ACC112 (cell line): Measurements from ENCODE around the gene FAM169A.

Experiments
- H2AFZ ChIP-seq: fragments of 200-600 bp; sonication (generic); one replicate; pipeline ENCODE4 v1.6.0; 2017; ENCODE audit warnings: antibody characterized with exemption, low read length; ENCODE audit not compliant: unreplicated experiment
- H3K27ac ChIP-seq: fragments of 200-600 bp; sonication (generic); 2 replicates; pipeline ENCODE4 v1.5.1; 2014; ENCODE audit warnings: low read depth, mild to moderate bottlenecking, antibody characterized with exemption, low read length, moderate library complexity
- H3K27me3 ChIP-seq: fragments of 200-600 bp; sonication (generic); 2 replicates; pipeline ENCODE4 v1.6.1; 2014; ENCODE audit warnings: mild to moderate bottlenecking, antibody characterized with exemption, low read length, moderate library complexity, mixed read lengths; ENCODE audit not compliant: insufficient read depth
- H3K36me3 ChIP-seq: fragments of 200-600 bp; sonication (generic); 2 replicates; pipeline ENCODE4 v1.6.1; 2016; ENCODE audit warnings: mild to moderate bottlenecking, antibody characterized with exemption, low read length, moderate library complexity, mixed read lengths; ENCODE audit not compliant: insufficient read depth
- H3K4me1 ChIP-seq: fragments of 200-600 bp; sonication (generic); one replicate; pipeline ENCODE4 v1.6.1; 2016; ENCODE audit warnings: low read length, mixed read lengths; ENCODE audit not compliant: insufficient read depth, unreplicated experiment, control insufficient read depth
- H3K4me3 ChIP-seq: fragments of 200-600 bp; sonication (generic); 2 replicates; pipeline ENCODE4 v1.5.1; 2014; ENCODE audit warnings: mild to moderate bottlenecking, low read depth, low read length
- H3K79me2 ChIP-seq: fragments of 200-600 bp; sonication (generic); one replicate; pipeline ENCODE4 v1.6.0; 2016; ENCODE audit warnings: low read length; ENCODE audit not compliant: control insufficient read depth, unreplicated experiment, insufficient read depth

The FAM169A gene

DNA sequence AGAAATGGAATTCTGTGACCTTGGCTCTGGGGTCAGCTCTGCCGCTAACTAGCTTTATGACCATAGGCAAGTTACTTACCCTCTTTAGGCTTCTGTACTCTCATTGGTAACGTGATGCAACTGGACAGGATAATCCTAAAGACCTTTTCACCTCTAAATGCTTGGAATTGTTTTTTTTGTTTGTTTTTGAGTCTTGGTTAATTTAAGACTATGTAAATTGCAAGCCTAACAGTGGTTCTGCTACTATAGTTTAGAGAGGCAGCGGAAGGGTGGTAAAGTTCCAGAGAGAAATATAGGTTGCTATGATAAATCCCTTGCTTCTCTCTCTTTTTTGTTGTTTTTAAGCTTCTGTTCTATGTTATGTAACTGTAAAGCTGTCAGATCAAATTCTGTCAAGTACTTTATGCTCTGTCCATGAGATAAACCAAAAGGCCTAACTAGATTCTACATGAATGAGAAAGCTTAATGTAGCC, 17.6 kb downstream of the FAM169A start:
- no peaks in the 10 kb centered on the region for H3K27me3 ChIP-seq
- H3K4me1 ChIP-seq, result peaks cover 16% of the 10 kb centered on the region
- H3K79me2 ChIP-seq, result no peaks in the 10 kb centered on the region
- no peak overlapping the region for H3K4me3 ChIP-seq
- no peaks in the 10 kb centered on the region for H3K36me3 ChIP-seq
- H3K27ac ChIP-seq, result no peak overlapping the region
- H2AFZ ChIP-seq, result no peak overlapping the region

- no peak overlapping the region for H2AFZ ChIP-seq
- H3K4me1 ChIP-seq, result no peaks in the 10 kb centered on the region
- no peaks in the 10 kb centered on the region for H3K79me2 ChIP-seq
- H3K27me3 ChIP-seq, result no peaks in the 10 kb centered on the region
- no peak overlapping the region for H3K27ac ChIP-seq
- no peak overlapping the region for H3K4me3 ChIP-seq
- H3K36me3 ChIP-seq, result no peaks in the 10 kb centered on the region
These were observed 27.0 kb downstream of the FAM169A start for GRCh38 chr5:74839229-74839628.

- H2AFZ ChIP-seq, result no peak overlapping the region
- no peak overlapping the region for H3K4me3 ChIP-seq
- H3K36me3 ChIP-seq, result no peaks in the 10 kb centered on the region
- H3K4me1 ChIP-seq, result no peaks in the 10 kb centered on the region
- H3K79me2 ChIP-seq, result no peaks in the 10 kb centered on the region
- H3K27ac ChIP-seq, result no peak overlapping the region
- no peaks in the 10 kb centered on the region for H3K27me3 ChIP-seq
These were observed 27.9 kb downstream of the FAM169A start for GRCh38 chr5:74838262-74838661.

DNA sequence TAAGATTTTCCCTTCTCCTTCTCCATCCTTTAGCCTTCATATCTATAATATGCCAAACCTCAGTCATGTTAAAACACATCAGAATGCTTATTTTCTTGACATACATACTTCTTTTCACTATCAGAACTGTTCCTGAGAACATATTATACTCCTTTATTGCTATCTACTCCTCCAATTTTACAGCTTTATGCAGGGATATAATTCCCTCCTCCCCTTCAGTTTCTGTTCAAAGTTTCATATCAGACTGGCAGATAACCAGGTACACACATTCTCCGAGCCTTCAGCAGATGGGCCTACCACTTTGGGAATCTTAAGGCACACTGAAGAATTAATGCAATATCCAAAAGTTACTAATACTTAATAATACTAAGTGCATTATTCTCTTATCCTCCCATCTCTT, 29.1 kb downstream of the FAM169A start:
- no peak overlapping the region for H3K4me3 ChIP-seq
- H3K27me3 ChIP-seq, result no peaks in the 10 kb centered on the region
- no peak overlapping the region for H3K27ac ChIP-seq
- H3K4me1 ChIP-seq, result no peaks in the 10 kb centered on the region
- H3K79me2 ChIP-seq, result no peaks in the 10 kb centered on the region
- no peak overlapping the region for H2AFZ ChIP-seq
- H3K36me3 ChIP-seq, result no peaks in the 10 kb centered on the region

GRCh38 chr5:74833537-74834266, 32.5 kb downstream of the FAM169A start:
- Histone ChIP-seq H3K36me3 (no peaks in the 10 kb centered on the region), H2AFZ (no peak overlapping the region), H3K27me3 (no peaks in the 10 kb centered on the region), H3K27ac (no peak overlapping the region), H3K4me3 (no peak overlapping the region), H3K4me1 (no peaks in the 10 kb centered on the region), H3K79me2 (no peaks in the 10 kb centered on the region)

DNA sequence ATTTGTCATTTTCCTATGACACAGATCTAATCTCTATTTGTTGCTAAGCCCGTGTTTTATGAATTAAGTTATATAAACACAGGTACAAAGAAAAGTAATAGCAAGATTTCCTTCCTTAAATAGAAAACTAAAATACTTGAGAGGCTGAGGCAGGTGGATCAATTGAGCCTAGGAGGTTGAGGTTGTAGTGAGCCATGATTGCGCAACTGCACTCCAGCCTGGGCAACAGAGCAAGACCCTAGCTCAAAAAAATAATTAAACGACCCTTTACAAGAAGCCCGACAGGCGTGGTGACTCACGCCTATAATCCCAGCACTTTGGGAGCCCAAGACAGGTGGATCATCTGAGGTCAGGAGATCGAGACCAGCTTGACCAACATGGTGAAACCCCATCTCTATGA, 36.8 kb downstream of the FAM169A start:
- Histone ChIP-seq H3K36me3 (no peaks in the 10 kb centered on the region), H3K79me2 (no peaks in the 10 kb centered on the region)

GRCh38 chr5:74822288-74822687, 43.9 kb downstream of the FAM169A start:
- Histone ChIP-seq H3K27me3 (no peaks in the 10 kb centered on the region), H3K4me1 (peaks cover 3% of the 10 kb centered on the region), H2AFZ (no peak overlapping the region), H3K4me3 (no peak overlapping the region), H3K79me2 (no peaks in the 10 kb centered on the region), H3K27ac (no peak overlapping the region), H3K36me3 (no peaks in the 10 kb centered on the region)

More for the DNA sequence above, 36.8 kb downstream of the FAM169A start:
- no peaks in the 10 kb centered on the region for H3K27me3 ChIP-seq
- H3K4me1 ChIP-seq, result no peaks in the 10 kb centered on the region
- no peak overlapping the region for H3K27ac ChIP-seq
- H2AFZ ChIP-seq, result no peak overlapping the region
- no peak overlapping the region for H3K4me3 ChIP-seq

DNA sequence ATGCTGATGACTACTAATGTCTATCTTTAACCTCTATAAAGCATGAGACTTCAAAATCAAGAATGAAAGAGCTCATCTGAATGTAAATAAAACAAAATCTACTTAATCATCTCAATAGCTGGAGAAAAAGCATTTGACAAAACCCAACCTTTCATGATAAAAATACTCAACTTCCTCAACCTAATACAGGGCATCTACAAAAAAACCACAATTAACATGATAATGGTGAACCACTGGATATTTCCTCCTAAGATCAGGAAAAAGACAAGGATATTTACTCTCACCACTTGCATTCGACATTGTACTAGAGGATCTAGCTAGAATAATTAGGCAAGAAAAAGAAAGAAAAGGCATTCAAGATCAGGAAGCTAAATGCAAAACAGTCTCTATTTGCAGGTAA, 49.3 kb downstream of the FAM169A start:
- Histone ChIP-seq H3K79me2 (no peaks in the 10 kb centered on the region), H3K4me3 (no peak overlapping the region), H2AFZ (no peak overlapping the region), H3K4me1 (peaks cover 8% of the 10 kb centered on the region), H3K36me3 (no peaks in the 10 kb centered on the region), H3K27ac (no peak overlapping the region), H3K27me3 (no peaks in the 10 kb centered on the region)

DNA sequence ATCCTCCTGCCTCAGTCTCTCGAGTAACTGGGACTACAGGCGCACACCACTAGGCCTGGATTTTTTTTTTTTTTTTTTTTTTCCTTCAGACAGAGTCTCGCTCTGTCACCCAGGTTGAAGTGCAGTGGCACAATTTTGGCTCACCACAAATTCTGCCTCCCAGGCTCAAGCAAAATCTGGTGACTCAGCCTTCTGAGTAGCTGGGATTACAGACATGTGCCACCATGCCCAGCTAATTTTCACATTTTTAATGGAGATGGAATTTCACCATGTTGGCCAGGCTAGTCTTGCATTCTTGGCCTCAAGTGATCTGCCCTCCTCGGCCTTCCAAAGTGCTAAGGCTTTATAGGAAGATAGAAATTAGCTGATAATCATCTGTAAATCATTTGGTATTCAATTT, 55.3 kb downstream of the FAM169A start:
- Histone ChIP-seq H3K27me3 (no peaks in the 10 kb centered on the region), H2AFZ (no peak overlapping the region), H3K36me3 (no peaks in the 10 kb centered on the region), H3K4me1 (peaks cover under 1% of the 10 kb centered on the region), H3K79me2 (no peaks in the 10 kb centered on the region), H3K4me3 (no peak overlapping the region), H3K27ac (no peak overlapping the region)

GRCh38 chr5:74801941-74802340, 64.2 kb downstream of the FAM169A start:
- Histone ChIP-seq H2AFZ (peak overlapping the region; percentile 73), H3K79me2 (no peaks in the 10 kb centered on the region), H3K4me3 (no peak overlapping the region), H3K36me3 (no peaks in the 10 kb centered on the region), H3K27ac (no peak overlapping the region), H3K27me3 (no peaks in the 10 kb centered on the region), H3K4me1 (peaks cover 9% of the 10 kb centered on the region)

- peaks cover 9% of the 10 kb centered on the region for H3K4me1 ChIP-seq
- no peaks in the 10 kb centered on the region for H3K36me3 ChIP-seq
- no peak overlapping the region for H2AFZ ChIP-seq
- H3K79me2 ChIP-seq, result no peaks in the 10 kb centered on the region
- H3K4me3 ChIP-seq, result no peak overlapping the region
- H3K27me3 ChIP-seq, result no peaks in the 10 kb centered on the region
- no peak overlapping the region for H3K27ac ChIP-seq
These were observed 65.0 kb downstream of the FAM169A start for GRCh38 chr5:74801197-74801596.
